ENCODE data around the gene CD52. TPM values are rescaled to one million over a fixed set of nuclear protein-coding genes. Genes with fewer than 3 reads are reported as not detected.

The CD52 gene
- total and polyA plus RNA-seq, 2 experiments from 2014 or later: 7.3 TPM; not detected in 1

GRCh38 chr1:26323382-26323781 lies 5.6 kb downstream of the CD52 start:
- Histone ChIP-seq H3K4me3 (no peak overlapping the region), H3F3A (replicated peaks; ENCODE audit: low read depth) (peaks cover under 1% of the 10 kb centered on the region; the same call in 1 of the 2 replicates), H3K79me2 (replicated peaks; ENCODE audit: insufficient read depth) (no peaks in the 10 kb centered on the region), H3K27ac (ENCODE audit: low read depth) (no peak overlapping the region), H3K36me3 (ENCODE audit: insufficient read depth) (peaks cover 8% of the 10 kb centered on the region), H3K27me3 (ENCODE audit: insufficient read depth) (no peaks in the 10 kb centered on the region), H3K4me1 (ENCODE audit: insufficient read depth) (peaks cover under 1% of the 10 kb centered on the region; the same call in 1 of the 2 replicates), H4K20me1 (replicated peaks; ENCODE audit: insufficient read depth) (no peaks in the 10 kb centered on the region), H2AFZ (no peak overlapping the region), H3K4me2 (no peak overlapping the region), H3K9me2 (ENCODE audit: insufficient read depth) (no peaks in the 10 kb centered on the region)
- ATAC-seq: no peak
- no peak for DNase-seq (ENCODE audit: low spot score)
- peaks cover 40% of the 10 kb centered on the region for H3K36me3 Mint-ChIP-seq (ENCODE audit: low read depth)
- H3K9me3 Mint-ChIP-seq: no peaks in the 10 kb centered on the region
- TF ChIP-seq EZH2phosphoT487 (IDR thresholded peaks at IDR 0.05; ENCODE audit: unreplicated experiment) (no peak), STAT1 (IDR thresholded peaks at IDR 0.05; ENCODE audit: unreplicated experiment) (no peak), JUNB (IDR thresholded peaks at IDR 0.05; ENCODE audit: unreplicated experiment) (no peak), POLR2AphosphoS5 (IDR thresholded peaks at IDR 0.05; ENCODE audit: low read depth) (no peak), ZNF114 (CRISPR knock-in tag; IDR thresholded peaks at IDR 0.05) (no peak), EZH2 (IDR thresholded peaks at IDR 0.05; ENCODE audit: low read depth, unreplicated experiment) (no peak), NANOG (IDR thresholded peaks at IDR 0.05; ENCODE audit: borderline replicate concordance) (no peak), CREB1 (CRISPR knock-in tag; IDR thresholded peaks at IDR 0.05; ENCODE audit: low read depth) (no peak), ZNF331 (CRISPR knock-in tag; IDR thresholded peaks at IDR 0.05; ENCODE audit: low read depth) (no peak), CTCF (conservative IDR thresholded peaks at IDR 0.05; ENCODE audit: low read depth in 2 of 2) (no peak), REST (IDR thresholded peaks at IDR 0.05; ENCODE audit: unreplicated experiment) (no peak)
- TF ChIP-seq, protein P1, sequence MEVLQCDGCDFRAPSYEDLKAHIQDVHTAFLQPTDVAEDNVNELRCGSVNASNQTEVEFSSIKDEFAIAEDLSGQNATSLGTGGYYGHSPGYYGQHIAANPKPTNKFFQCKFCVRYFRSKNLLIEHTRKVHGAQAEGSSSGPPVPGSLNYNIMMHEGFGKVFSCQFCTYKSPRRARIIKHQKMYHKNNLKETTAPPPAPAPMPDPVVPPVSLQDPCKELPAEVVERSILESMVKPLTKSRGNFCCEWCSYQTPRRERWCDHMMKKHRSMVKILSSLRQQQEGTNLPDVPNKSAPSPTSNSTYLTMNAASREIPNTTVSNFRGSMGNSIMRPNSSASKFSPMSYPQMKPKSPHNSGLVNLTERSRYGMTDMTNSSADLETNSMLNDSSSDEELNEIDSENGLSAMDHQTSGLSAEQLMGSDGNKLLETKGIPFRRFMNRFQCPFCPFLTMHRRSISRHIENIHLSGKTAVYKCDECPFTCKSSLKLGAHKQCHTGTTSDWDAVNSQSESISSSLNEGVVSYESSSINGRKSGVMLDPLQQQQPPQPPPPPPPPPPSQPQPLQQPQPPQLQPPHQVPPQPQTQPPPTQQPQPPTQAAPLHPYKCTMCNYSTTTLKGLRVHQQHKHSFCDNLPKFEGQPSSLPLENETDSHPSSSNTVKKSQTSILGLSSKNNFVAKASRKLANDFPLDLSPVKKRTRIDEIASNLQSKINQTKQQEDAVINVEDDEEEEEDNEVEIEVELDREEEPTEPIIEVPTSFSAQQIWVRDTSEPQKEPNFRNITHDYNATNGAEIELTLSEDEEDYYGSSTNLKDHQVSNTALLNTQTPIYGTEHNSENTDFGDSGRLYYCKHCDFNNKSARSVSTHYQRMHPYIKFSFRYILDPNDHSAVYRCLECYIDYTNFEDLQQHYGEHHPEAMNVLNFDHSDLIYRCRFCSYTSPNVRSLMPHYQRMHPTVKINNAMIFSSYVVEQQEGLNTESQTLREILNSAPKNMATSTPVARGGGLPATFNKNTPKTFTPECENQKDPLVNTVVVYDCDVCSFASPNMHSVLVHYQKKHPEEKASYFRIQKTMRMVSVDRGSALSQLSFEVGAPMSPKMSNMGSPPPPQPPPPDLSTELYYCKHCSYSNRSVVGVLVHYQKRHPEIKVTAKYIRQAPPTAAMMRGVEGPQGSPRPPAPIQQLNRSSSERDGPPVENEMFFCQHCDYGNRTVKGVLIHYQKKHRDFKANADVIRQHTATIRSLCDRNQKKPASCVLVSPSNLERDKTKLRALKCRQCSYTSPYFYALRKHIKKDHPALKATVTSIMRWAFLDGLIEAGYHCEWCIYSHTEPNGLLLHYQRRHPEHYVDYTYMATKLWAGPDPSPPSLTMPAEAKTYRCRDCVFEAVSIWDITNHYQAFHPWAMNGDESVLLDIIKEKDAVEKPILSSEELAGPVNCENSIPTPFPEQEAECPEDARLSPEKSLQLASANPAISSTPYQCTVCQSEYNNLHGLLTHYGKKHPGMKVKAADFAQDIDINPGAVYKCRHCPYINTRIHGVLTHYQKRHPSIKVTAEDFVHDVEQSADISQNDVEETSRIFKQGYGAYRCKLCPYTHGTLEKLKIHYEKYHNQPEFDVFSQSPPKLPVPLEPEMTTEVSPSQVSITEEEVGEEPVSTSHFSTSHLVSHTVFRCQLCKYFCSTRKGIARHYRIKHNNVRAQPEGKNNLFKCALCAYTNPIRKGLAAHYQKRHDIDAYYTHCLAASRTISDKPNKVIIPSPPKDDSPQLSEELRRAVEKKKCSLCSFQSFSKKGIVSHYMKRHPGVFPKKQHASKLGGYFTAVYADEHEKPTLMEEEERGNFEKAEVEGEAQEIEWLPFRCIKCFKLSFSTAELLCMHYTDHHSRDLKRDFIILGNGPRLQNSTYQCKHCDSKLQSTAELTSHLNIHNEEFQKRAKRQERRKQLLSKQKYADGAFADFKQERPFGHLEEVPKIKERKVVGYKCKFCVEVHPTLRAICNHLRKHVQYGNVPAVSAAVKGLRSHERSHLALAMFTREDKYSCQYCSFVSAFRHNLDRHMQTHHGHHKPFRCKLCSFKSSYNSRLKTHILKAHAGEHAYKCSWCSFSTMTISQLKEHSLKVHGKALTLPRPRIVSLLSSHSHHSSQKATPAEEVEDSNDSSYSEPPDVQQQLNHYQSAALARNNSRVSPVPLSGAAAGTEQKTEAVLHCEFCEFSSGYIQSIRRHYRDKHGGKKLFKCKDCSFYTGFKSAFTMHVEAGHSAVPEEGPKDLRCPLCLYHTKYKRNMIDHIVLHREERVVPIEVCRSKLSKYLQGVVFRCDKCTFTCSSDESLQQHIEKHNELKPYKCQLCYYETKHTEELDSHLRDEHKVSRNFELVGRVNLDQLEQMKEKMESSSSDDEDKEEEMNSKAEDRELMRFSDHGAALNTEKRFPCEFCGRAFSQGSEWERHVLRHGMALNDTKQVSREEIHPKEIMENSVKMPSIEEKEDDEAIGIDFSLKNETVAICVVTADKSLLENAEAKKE (CRISPR knock-in tag; IDR thresholded peaks at IDR 0.05): no peak
- TF ChIP-seq, protein P2, sequence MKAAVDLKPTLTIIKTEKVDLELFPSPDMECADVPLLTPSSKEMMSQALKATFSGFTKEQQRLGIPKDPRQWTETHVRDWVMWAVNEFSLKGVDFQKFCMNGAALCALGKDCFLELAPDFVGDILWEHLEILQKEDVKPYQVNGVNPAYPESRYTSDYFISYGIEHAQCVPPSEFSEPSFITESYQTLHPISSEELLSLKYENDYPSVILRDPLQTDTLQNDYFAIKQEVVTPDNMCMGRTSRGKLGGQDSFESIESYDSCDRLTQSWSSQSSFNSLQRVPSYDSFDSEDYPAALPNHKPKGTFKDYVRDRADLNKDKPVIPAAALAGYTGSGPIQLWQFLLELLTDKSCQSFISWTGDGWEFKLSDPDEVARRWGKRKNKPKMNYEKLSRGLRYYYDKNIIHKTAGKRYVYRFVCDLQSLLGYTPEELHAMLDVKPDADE (IDR thresholded peaks at IDR 0.05): no peak
- no peak overlapping the region for H3K27ac Mint-ChIP-seq
- peaks cover 7% of the 10 kb centered on the region for H3K4me1 Mint-ChIP-seq
- H3K27me3 Mint-ChIP-seq (ENCODE audit: insufficient read depth, low read depth, poor library complexity): peaks cover 4% of the 10 kb centered on the region
- no peak overlapping the region for H3K4me3 Mint-ChIP-seq
